Jurkat, Clone E6-1 (cell line): ENCODE data around the gene NEK4.

Experiments
- DNase-seq: peaks from one replicate; pipeline ENCODE4 v3.0.0-alpha.2; 2011; ENCODE audit warnings: low read depth, low spot score
- H3K4me3 ChIP-seq: 2 replicates; pipeline ENCODE4 v1.5.1; 2011; ENCODE audit warnings: mild to moderate bottlenecking, low read length, control low read depth, moderate library complexity

Gene NEK4

DNA sequence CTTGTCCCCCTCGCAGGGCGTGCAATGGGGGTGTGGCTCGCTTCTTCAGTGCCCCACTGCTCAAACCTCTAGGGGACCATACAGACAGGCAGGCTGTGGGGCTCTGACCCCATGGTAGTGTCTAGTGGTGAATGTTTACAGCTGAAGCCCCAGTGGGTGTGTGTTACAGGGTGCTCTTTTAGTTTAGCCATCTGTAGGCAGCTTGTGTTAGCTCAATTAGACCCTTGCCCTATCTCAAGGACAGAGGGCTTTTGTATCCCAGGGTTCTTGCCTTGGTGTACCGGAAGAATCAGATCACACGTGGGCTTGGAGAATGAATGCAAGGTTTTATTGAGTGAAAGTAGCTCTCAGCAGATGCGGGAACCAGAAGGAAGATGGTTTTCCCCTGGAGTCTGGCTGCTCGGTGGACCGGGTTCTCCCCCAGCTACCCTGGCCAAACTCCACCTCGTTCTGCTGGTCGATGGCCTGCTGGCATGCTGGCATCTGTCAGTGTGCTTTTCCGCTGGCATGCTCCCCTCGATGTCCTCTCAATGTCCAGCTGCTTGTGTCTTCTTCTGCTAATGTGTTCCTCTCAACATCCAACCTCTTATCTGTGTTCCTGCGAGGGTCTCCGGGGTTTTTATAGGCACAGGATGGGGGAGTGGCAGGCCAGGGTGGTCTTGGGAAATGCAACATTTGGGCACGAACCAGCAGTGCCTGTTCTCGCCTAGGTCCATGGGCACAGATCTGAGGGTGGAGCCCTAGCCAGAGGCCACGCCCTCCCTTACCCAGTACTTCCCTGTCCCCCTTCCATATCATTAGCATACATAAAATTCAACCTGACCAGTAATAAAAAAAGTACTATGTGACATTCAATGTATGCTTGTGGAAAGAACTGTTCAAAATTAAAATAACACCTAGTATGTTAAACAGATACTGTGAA, 58.2 kb downstream of the NEK4 start:
- DNase-seq, result no peak
- no peak overlapping the region for H3K4me3 ChIP-seq

DNA sequence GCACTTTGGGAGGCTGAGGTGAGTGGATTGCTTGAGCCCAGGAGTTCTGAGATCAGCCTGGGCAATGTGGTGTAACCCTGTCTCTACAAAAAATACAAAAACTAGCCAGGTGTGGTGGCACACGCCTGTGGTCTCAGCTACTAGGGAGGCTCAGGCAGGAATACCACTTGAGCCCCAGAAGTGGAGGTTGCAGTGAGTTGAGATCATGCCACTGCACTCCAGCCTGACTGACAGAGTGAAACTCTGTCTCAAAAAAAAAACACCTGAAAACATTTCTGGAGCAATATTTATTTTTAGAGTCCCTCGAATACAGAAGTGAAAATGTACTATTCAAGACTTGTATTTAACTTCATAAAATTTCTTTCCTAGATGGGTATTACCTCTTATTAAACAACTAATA, 60.2 kb downstream of the NEK4 start:
- H3K4me3 ChIP-seq, result no peak overlapping the region
- DNase-seq, result no peak

DNA sequence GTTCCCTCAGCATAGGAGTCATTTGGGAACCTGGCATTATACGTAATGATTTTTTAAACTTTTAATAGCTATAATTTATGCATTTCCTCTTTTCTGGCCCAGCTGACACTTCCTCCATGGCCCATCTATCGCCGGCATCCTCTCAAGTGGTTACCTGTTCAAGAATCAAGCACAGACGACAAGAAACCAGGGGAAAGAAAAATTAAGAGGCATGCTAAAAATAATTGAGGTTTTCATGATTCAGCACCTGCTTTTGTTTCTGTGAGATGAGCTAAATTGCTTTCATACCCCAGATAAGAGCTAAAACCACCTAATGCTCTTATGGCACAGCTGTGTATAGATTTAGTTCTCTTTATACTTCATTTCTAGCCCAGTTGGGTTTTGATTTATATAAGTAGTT, 63.2 kb downstream of the NEK4 start:
- peak overlapping the region; percentile 78 for H3K4me3 ChIP-seq
- peak; percentile 64 for DNase-seq

DNA sequence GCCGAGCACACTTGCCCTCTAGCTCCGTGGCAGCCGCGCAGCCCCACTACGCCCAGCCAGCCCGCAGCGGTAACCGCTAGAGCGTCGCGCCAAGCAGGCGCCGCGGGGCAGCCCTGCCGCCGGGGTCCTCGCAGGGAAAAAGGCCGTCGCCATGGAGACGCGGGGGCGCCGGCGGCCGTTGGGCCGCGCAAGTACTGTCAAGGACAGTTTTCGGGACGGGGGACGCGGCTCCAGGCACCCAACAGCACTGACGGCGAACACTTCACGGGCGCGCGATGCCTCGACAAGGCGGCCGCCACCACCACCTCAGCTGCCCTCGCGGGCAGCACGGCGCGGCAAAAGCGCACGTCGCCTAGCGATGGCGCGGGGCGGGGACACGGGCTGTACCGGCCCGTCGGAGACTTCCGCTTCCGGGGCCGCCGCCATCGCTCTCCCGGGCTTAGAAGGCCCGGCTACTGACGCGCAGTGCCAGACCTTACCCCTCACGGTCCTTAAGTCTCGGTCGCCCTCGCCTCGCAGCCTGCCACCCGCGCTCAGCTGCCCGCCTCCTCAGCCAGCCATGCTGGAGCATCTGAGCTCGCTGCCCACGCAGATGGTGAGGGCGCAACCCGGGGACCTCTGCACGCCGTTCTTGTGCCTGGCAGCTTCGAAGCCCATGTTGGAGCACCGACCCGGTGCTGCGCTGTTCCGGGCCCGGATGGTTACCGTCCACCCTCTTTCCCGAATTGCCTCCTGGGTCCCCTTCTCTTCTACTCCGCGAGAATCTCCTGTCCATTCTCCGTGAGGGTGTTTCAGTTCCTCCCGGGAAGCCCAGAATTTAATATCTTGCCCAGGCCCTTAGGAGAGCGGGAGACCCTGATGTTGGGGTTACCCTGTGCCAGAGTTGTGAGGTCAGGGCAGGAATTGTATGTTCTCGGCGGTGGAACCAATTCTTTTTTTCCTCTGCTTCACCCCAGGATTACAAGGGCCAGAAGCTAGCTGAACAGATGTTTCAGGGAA, 64.8 kb downstream of the NEK4 start, which contains the start of the genes GLT8D1 and SPCS1:
Gene GLT8D1, minus strand, starts transcription at position 104 of the 999 bp plus-strand sequence. CDS start 5,331 bp downstream, outside the sequence.
Gene SPCS1, plus strand, starts transcription at position 419 of the 999 bp plus-strand sequence. Its CDS starts 141 bp downstream, at position 560.
- DNase-seq, result peak; percentile 75
- peak within 1 kb of the TSS; percentile 78 for H3K4me3 ChIP-seq

DNA sequence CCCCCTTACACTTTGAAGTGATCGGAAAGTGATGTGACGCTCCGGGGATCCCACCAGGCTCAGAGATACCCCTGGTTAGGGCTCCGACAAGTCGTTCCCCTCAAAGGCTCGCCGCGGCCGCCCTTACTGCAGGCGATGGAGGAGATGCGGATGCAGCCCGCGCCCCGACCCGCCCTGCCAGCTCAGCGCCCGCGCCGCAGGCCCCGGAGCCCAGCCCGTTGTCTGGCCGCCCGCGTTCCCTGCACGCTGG, 65.4 kb downstream of the NEK4 start:
- peak overlapping the region; percentile 78 for H3K4me3 ChIP-seq
- DNase-seq, result no peak

DNA sequence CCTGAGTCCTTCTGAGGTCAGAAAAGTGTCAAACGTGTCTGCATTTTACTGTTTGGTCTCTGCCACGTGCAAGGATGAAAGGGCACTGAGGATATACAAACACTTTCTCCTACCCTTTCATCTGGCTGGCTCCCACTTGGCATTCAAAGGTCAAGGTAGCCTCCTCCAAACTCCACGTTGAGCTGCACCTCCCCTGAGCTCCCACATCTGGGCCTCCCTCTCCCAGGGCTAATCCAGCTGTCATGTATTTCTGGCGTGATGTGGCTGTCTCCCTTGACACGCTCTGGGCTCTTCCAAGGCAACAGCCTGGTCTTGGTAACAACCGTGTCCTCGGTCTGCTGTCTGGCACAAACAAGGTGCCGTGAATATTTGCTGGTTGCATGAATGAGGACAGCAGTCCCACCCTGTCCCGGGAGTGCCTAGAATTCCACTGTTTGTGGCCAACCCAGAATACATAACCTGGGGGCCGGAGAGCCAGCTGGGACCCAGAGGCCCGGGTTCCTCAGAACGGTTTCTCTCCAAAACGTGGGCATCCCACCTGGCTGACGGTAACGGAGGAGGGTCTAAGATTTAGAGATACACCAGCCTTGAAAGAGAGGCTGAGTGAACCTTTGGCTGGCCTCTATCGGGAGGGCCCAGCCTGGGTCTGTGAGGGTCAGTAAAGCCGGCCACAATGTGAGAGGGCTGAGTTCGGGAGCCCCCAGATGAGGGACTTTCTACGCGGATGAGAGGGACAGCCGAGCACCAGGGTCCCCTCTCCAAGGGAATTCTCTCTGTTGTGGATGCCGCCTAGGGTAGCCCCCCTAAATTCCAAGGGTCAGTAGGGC, 65.9 kb downstream of the NEK4 start:
- no peak for DNase-seq
- peak overlapping the region; percentile 78 for H3K4me3 ChIP-seq

DNA sequence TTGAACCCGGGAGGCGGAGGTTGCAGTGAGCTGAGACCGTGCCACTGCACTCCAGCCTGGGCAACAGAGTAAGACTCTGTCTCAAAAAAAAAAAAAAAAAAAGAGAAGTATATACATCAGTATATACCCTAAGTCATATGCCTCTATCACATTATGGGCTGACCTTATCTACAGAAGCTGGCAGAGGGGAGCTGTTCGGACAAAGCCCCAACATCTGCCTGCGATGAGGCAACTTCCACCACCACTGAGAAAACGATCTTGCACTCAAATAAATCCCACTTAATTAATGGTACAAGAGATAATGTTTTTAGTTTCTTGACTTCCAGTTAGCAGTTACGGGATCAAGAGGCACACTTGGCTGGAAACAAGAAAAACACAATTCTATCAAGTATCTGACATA, 67.4 kb downstream of the NEK4 start:
- no peak for DNase-seq
- H3K4me3 ChIP-seq, result no peak overlapping the region

DNA sequence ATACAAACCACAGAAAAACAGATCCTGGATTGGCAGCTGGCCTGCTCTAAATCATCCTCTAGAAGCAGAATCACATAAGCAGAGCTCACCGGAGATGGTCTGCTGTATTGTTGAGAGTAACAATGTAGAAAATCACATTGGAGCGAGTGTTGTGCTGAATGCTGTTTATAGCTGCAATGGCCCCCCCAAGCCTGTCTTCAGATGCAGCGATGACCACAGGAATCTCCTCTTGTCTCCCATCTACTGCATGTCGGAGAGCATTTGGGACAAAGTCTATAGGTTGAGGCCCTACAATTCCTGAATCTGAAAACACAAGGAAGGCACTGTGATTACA, 73.1 kb downstream of the NEK4 start:
- DNase-seq, result no peak
- H3K4me3 ChIP-seq, result no peak overlapping the region

DNA sequence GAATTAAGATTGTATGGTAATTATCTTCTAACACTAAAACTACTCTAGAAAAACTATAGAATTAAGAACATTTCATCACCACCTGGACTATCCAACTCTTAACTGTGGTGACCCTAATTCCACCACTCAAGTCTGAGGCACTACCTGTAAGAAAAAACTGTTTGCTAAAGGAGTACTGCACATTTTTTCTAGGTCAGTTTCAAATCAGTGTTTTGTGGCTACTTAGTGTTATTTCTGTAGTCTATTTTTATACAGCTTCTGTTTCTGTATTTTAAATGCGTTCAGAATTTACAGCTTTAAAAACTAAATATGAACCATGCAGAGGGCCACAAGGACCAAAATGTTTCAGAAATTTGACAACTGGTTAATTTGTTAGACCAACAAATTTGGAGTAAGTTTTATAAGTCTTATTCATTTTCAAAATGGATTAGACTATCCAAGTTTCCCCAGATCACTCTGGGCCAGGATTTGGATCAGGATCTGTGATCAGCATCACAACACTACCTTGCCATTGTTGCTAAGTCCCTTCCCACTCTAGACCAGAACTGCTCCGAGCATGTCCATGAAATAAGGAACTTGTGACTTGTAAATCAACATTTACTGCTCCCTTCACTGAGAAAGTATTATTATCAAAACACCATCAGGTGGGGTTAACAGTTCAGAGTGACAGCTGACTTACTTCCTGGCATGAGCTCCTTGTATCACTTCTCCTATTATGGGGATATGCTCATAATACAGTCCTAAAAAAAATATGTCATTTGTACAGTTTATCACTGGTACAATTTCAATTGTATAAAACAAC, 73.7 kb downstream of the NEK4 start:
- H3K4me3 ChIP-seq, result no peak overlapping the region
- no peak for DNase-seq

DNA sequence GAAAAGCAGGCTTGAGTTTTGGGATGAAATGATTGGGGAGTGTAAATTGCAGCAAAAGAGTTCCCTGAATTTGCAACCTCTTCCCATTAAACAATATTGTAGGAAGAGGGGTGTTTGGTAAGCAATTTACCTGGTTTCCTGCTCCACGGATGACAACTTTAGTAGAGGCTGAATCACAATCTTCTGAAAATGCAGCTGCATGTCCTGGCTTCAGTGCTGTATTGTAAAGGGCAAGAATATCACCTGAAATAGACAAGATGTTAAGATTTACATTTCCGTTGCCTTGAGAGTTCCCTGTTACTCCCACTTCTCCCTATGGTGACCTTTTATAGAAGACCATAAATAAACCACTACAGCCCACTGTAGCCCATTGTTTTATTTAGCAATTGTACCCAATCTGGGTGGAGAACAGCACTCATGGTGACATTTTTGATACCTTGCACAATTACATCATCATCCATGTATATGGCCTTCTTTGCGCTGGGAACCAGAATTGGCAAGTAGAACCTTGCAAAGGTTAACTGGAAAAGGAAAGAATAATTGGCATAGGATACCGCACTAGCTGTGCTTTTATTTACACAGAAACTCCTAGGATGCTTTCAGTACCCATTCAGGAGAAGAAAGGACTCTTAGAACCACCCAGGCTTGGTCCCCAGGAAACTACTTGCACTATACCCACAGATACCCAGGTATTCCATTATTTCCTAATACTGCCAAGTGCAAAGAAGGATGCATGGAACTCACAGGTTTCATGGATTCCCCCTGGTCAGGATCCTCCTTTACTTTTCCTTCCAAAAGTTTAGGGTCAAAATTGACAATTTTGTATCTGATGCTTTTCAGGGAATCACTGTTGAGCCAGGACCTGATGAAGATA, 74.7 kb downstream of the NEK4 start:
- DNase-seq, result no peak

DNA sequence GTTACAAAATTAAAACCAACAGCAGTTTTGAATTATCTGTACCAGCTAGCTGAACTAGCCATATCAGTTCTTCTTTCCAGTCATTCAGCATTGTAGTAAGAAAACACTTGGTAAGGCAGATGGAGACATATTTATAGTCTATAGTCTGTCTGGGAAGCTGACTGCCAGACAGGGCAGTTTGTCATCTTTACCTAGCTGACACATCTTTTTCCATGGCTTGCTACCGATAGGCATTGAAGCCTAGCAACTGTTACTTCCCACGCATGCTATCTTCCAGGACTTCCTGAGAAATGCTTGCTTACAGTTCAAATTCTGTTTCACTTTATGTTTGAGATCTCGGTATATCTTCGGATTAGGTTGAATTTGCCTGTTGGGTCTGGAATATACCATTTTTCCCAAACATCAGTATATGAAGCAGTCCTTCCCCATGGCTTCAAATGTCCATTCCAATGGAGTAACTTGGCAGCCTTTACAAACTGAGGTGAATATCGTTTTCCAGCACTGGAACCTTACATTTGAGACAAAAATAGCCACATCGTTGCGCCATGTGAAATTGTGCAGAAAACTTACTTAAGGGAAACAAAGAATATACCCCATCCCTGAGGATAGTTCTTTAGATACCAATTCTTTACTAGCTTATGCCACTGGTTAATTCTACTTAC, 76.1 kb downstream of the NEK4 start:
- H3K4me3 ChIP-seq, result no peak overlapping the region
- no peak for DNase-seq

More for the DNA sequence above, 74.7 kb downstream of the NEK4 start:
- H3K4me3 ChIP-seq, result no peak overlapping the region

DNA sequence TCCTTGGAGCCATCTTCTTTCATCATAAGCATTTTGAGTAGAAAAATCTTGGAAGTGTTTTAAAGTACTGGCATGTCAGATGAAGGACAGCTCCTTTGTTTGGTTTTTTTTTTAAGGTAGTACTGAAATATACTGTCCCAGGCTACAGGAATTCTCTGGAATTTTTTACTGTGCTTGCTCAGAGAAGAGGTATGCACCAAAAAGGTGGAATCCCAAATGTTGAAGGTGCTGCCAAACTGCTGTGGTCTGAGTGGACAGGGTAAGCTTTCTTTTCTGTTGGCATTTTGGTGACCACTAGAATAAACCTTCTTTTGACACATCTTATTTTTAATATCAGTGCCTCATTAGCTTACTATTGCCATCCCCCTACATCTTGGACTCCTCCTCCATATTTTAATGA, 77.7 kb downstream of the NEK4 start:
- H3K4me3 ChIP-seq, result no peak overlapping the region
- DNase-seq, result no peak

DNA sequence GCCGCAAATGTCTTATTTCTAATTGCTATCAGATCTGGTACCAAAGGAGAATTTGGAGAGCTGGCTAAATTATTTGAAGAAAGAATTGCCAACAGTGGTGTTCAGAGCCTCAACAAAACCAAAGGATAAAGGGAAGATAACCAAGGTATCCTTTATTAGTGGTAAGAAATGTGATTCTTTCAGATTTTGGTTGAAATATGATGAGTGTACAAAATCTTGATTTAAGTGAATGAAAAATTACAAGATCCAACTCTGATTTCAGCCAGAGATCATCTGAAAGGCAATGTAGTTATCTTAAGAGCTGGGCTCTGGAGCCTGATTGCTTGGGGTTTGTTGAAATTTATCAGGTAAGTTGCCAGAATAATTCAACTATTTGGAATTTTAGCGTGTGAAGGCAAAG, 80.2 kb downstream of the NEK4 start:
- no peak overlapping the region for H3K4me3 ChIP-seq
- no peak for DNase-seq

DNA sequence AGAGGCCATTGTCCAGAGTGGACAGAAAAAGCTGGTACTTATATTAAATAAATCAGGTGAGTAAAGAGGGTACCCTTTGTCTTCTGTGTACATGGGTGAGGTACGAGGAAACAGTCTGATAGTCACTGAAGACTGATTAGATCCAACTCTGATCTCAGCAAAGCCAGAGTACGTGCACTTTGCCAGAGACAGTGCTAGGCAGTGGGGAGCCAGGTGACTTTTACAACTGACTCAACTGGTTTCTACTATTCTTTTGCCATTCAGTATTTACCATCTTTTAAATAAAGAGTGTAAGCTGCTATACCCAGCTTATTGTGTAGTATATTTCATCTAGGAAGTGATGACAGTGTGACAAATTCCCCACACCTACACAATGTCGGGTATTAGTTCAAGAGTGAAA, 81.6 kb downstream of the NEK4 start:
- no peak for DNase-seq
- H3K4me3 ChIP-seq, result no peak overlapping the region

DNA sequence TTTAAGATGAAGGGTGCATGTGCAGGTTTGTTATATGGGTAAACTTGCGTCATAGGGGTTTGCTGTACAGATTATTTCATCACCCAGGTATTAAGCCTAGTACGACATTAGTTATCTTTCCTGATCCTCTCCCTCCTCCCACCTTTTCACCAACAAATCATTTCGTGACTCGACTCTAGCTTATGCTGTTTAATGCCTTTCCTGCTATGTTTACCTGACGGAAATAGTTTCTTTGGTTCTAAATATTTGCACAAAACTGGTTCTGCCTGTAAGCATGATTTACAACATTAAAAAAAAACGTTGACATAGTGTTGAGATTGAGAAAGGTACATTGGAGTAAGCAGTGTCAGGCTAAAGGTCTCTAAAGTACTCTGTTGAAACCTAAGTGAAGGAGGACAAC, 82.5 kb downstream of the NEK4 start:
- no peak overlapping the region for H3K4me3 ChIP-seq

DNA sequence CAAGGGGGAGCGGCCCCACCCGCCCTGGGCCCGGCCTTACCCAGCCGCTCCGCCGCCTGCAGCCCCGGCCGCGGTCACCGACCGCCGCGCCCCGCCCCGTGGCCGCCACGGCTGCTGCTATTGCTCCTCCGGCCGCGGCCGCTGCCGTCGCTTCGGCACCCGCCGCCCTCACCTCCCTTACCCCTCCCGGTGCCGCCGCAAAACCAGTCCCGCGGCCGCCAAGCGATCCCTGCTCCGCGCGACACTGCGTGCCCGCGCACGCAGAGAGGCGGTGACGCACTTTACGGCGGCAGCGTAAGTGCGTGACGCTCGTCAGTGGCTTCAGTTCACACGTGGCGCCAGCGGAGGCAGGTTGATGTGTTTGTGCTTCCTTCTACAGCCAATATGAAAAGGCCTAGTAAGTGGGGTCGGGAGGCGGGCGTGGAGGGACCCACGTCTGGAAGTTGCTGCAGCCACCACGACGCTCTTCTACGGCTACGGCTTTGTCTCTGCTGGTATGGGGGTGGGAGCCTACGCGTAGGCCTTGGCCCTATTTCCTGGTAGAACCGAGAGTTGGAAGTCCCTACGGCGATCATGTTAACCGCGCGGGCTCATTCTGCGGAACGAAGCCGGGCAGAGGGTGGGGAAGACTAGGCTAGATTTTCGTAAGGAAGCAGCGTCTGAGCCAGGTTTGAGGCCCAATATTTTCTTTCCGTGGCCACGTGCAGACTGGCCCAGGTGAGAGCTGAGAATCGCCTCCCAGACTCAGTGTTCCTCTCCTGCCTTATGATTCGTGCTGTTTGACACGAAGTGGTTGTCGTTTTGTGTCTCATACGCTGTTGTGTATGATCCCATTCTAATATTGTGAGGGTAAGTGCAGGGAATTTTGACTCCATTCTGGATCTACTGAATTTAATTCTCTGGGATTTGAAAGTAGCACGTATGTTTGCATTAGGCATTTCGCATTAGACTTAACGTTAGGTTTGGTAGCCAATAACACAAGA, 84.7 kb downstream of the NEK4 start, which contains the start of the genes GNL3 and PBRM1:
Gene GNL3, plus strand, starts transcription at position 324 of the 983 bp plus-strand sequence. Its CDS starts 61 bp downstream, at position 385.
Gene PBRM1, minus strand, starts transcription at position 205 of the 983 bp plus-strand sequence.
- H3K4me3 ChIP-seq, result peak within 1 kb of the TSS; percentile 98
- peak; percentile 96 for DNase-seq

More for the DNA sequence above, 82.5 kb downstream of the NEK4 start:
- no peak for DNase-seq
